Loucy (cell line): ENCODE measurements around the gene EFHC2.

ENCODE experiments used
- EZH2phosphoT487 ChIP-seq: fragments of 200-600 bp; IDR thresholded peaks from 2 replicates; pipeline ENCODE4 v1.6.1; 2018; ENCODE audit warnings: antibody characterized with exemption, mild to moderate bottlenecking, moderate library complexity, borderline replicate concordance
- TF ChIP-seq, protein P1 (sequence below): fragments of 200-600 bp; sonication (generic); conservative IDR thresholded peaks from 2 replicates; pipeline ENCODE4 v1.5.1; 2014; ENCODE audit warnings: mild to moderate bottlenecking, antibody characterized with exemption, low read length

DNA sequence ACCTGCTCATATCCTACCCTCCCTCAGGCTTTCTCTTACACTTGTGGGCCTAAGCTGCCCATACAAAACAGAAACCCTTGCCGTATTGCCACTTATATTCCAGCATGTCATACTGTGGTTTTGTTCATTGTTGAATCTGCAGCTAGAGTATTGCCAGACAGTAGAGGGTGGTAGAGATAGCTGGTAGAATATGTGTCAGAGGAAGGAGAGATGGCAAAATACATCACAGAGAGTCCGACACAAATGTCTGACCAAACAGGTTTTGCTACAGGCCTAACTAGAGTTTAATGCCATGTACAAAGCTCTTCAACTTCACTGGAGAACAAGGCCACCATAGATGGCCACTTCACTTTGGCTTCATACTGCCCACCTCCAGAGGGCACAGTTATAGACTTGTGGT is 160.1 kb downstream of the EFHC2 start:
- TF ChIP-seq, protein P1, sequence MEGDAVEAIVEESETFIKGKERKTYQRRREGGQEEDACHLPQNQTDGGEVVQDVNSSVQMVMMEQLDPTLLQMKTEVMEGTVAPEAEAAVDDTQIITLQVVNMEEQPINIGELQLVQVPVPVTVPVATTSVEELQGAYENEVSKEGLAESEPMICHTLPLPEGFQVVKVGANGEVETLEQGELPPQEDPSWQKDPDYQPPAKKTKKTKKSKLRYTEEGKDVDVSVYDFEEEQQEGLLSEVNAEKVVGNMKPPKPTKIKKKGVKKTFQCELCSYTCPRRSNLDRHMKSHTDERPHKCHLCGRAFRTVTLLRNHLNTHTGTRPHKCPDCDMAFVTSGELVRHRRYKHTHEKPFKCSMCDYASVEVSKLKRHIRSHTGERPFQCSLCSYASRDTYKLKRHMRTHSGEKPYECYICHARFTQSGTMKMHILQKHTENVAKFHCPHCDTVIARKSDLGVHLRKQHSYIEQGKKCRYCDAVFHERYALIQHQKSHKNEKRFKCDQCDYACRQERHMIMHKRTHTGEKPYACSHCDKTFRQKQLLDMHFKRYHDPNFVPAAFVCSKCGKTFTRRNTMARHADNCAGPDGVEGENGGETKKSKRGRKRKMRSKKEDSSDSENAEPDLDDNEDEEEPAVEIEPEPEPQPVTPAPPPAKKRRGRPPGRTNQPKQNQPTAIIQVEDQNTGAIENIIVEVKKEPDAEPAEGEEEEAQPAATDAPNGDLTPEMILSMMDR, result peak; percentile 42
- TF ChIP-seq EZH2phosphoT487, result no peak
